ENCODE measurements around the gene SMIM15. TPM values are rescaled to one million over a fixed set of nuclear protein-coding genes. Genes with fewer than 3 reads are reported as not detected.
"Not testable (repeated sequence)": the region's sequence is repeated elsewhere in the genome, so short reads cannot be mapped to it uniquely, and the experiment has no call there.

Gene SMIM15
- 68.9 TPM for total RNA-seq

- DNase-seq (ENCODE audit: low spot score), result peak; percentile 92
Measured at GRCh38 chr5:61162010-61162831, at the start of gene SMIM15. TSS of gene SMIM15 (minus strand) at chr5:61162468. CDS start at chr5:61160171, 2,297 bp downstream.

GRCh38 chr5:61207884-61208283 is 45.6 kb upstream of the SMIM15 start:
- DNase-seq (ENCODE audit: low spot score), result no peak

- DNase-seq (ENCODE audit: low spot score), result no peak
Measured at GRCh38 chr5:61205013-61205412, 42.7 kb upstream of the SMIM15 start.

- no peak for DNase-seq (ENCODE audit: low spot score)
Measured at GRCh38 chr5:61202213-61202612, 39.9 kb upstream of the SMIM15 start.

- DNase-seq (ENCODE audit: low spot score), result no peak
Measured at GRCh38 chr5:61200582-61201155, 38.4 kb upstream of the SMIM15 start.

- no peak for DNase-seq (ENCODE audit: low spot score)
Measured at GRCh38 chr5:61198606-61199005, 36.3 kb upstream of the SMIM15 start.

- not testable (repeated sequence) for DNase-seq (ENCODE audit: low spot score)
Measured at GRCh38 chr5:61187826-61188225, 25.6 kb upstream of the SMIM15 start.

- DNase-seq (ENCODE audit: low spot score), result not testable (repeated sequence)
Measured at GRCh38 chr5:61187352-61187751, 25.1 kb upstream of the SMIM15 start.

GRCh38 chr5:61186634-61187033 is 24.4 kb upstream of the SMIM15 start:
- DNase-seq (ENCODE audit: low spot score), result no peak

- no peak for DNase-seq (ENCODE audit: low spot score)
Measured at GRCh38 chr5:61184708-61185107, 22.4 kb upstream of the SMIM15 start.

GRCh38 chr5:61183538-61183937 is 21.3 kb upstream of the SMIM15 start:
- DNase-seq (ENCODE audit: low spot score), result no peak

GRCh38 chr5:61182449-61182848 is 20.2 kb upstream of the SMIM15 start:
- no peak for DNase-seq (ENCODE audit: low spot score)

- no peak for DNase-seq (ENCODE audit: low spot score)
Measured at GRCh38 chr5:61180886-61181285, 18.6 kb upstream of the SMIM15 start.

- no peak for DNase-seq (ENCODE audit: low spot score)
Measured at GRCh38 chr5:61178702-61179101, 16.4 kb upstream of the SMIM15 start.

GRCh38 chr5:61177716-61178115 is 15.4 kb upstream of the SMIM15 start:
- DNase-seq (ENCODE audit: low spot score), result no peak

GRCh38 chr5:61177070-61177469 is 14.8 kb upstream of the SMIM15 start:
- DNase-seq (ENCODE audit: low spot score), result no peak

GRCh38 chr5:61176631-61177030 is 14.4 kb upstream of the SMIM15 start:
- no peak for DNase-seq (ENCODE audit: low spot score)

- DNase-seq (ENCODE audit: low spot score), result no peak
Measured at GRCh38 chr5:61171479-61171878, 9.2 kb upstream of the SMIM15 start.

GRCh38 chr5:61168951-61169350 is 6.7 kb upstream of the SMIM15 start:
- DNase-seq (ENCODE audit: low spot score), result no peak

GRCh38 chr5:61167382-61167781 is 5.1 kb upstream of the SMIM15 start:
- no peak for DNase-seq (ENCODE audit: low spot score)

GRCh38 chr5:61163905-61164304 is 1.6 kb upstream of the SMIM15 start:
- DNase-seq (ENCODE audit: low spot score), result no peak

GRCh38 chr5:61162832-61163567 is 732 bp upstream of the SMIM15 start:
- DNase-seq (ENCODE audit: low spot score), result no peak

- no peak for DNase-seq (ENCODE audit: low spot score)
Measured at GRCh38 chr5:61160497-61160896, 1.8 kb downstream of the SMIM15 start.
